ENCODE results near the gene CARD11.

Gene CARD11

DNA sequence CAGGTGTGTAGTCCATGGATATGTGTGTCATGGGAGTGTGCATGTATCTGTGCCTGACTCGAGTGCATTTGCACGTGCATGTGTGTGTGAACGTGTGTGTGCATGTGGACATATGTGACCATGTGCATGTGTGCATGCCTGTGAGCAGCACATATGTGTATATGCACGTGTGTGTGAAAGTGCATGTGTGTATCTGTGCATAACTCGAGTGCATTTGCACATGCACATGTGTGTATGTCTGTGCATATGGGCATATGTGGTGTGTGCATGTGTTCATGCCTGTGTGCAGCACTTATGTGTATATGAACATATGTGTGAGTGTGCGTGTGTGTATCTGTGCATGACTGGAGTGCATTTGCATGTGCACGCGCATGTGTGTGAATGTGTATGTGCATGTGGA, 164.3 kb downstream of the CARD11 start:
- TF ChIP-seq, protein P1, sequence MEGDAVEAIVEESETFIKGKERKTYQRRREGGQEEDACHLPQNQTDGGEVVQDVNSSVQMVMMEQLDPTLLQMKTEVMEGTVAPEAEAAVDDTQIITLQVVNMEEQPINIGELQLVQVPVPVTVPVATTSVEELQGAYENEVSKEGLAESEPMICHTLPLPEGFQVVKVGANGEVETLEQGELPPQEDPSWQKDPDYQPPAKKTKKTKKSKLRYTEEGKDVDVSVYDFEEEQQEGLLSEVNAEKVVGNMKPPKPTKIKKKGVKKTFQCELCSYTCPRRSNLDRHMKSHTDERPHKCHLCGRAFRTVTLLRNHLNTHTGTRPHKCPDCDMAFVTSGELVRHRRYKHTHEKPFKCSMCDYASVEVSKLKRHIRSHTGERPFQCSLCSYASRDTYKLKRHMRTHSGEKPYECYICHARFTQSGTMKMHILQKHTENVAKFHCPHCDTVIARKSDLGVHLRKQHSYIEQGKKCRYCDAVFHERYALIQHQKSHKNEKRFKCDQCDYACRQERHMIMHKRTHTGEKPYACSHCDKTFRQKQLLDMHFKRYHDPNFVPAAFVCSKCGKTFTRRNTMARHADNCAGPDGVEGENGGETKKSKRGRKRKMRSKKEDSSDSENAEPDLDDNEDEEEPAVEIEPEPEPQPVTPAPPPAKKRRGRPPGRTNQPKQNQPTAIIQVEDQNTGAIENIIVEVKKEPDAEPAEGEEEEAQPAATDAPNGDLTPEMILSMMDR (IDR thresholded peaks at IDR 0.05; ENCODE audit: low read depth, low read length): no peak
- Histone ChIP-seq H3K27ac (no peak overlapping the region), H3K27me3 (ENCODE audit: insufficient read depth, low read depth, severe bottlenecking) (no peaks in the 10 kb centered on the region), H3K4me3 (ENCODE audit: low read depth, low read length) (no peak overlapping the region), H3K36me3 (no peaks in the 10 kb centered on the region), H3K9me3 (ENCODE audit: severe bottlenecking) (no peaks in the 10 kb centered on the region)
- DNase-seq: no peak

DNA sequence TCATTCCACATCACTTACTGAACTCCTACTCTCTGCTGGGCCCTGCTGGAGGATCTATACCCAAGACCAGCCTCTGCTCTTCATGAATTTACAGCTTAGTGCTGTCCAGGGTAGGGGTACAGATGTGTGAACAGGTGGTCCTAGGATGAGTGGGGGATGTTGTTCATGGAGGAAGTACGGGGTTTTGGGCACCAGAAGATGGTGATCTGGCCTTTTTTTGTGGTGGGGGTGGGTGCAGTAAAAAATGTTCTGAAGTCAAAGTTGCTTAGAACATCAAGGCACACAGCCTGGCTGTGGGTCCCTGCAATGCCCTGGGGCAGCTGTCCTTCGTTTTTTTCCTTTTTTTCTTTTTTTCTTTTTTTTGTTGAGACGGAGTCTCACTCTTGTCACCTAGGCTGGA, 165.4 kb downstream of the CARD11 start:
- TF ChIP-seq, protein P1 (IDR thresholded peaks at IDR 0.05; ENCODE audit: low read depth, low read length): no peak
- no peaks in the 10 kb centered on the region for H3K9me3 ChIP-seq (ENCODE audit: severe bottlenecking)
- H3K27me3 ChIP-seq (ENCODE audit: insufficient read depth, low read depth, severe bottlenecking): no peaks in the 10 kb centered on the region
- H3K36me3 ChIP-seq: no peaks in the 10 kb centered on the region
- no peak overlapping the region for H3K4me3 ChIP-seq (ENCODE audit: low read depth, low read length)
- H3K27ac ChIP-seq: no peak overlapping the region
- no peak for DNase-seq

DNA sequence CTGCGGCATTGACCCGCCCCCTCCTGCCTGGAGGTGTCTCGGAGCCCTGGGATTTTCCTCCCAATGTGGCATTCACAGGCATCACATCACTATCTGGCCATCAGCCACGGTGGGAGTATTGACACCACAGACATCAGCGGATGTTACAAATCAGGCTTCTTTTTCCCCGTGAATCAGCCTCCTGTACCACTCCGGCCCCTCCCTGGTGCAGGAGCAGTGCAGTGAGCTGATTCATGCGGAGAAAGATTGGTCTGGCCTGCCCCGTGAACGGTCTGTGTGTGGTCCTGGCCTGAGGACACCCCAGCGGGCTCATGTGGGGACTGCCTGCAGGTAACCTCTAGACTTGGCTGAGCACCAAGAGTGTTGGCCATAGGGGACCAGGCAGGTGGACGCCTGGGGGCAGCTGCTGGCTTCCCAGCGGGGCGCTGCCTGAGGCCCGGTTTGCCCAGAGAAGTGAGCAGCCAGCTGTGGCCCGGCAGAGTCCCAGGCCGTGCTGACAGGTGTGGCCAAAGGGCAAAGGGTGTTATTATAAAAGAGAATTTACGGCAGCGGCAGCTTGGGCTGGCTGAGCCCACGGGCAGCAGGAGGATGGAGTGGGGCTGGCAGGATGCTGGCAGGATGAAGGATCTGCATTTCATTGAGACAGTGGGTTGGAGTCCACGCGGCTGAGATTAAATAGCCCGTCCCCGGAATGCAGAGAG, 167.5 kb downstream of the CARD11 start:
- H3K27ac ChIP-seq: no peak overlapping the region
- DNase-seq: no peak

DNA sequence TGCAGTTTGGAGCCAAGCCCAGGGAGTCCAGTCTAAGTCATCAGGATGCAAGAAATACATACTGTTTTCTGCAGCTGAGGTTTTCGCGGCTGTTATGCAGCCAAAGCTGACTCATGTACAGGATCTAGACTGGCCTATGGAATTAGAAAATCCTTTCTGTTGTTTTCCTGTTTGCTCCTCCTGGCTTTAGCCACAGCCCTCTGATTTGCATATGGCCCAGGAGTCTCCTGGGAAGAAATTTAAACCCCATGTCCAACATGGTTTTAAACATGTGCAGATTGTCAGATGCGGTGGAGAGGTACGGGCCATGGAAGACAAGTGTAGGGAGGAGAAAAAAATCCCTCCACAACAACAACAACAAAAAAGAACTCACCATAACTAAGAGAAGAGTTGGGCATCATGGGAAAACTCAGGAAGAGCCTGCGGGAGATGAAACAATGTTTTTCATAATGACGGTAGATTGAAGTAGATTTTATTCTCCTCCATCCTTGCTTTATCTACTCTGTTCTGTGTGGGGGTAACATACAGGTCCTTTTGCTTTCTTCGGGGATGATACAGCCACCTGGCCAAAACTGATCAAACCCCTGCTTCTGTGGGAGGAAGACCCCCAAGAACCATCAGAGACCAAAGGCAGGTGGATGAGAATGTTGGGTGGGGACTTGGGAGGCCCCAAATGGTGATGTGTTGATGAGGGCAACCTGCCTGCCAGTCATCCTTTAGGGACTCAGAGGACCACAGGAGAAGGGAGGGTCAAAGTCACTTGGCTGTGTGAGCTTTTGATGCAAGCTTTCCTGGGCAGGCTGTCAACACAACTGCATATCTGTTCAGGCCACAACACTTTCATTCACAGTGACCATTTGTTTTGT, 169.7 kb downstream of the CARD11 start:
- Histone ChIP-seq H3K27ac (no peak overlapping the region), H3K4me3 (ENCODE audit: low read depth, low read length) (no peak overlapping the region), H3K27me3 (ENCODE audit: insufficient read depth, low read depth, severe bottlenecking) (no peaks in the 10 kb centered on the region), H3K9me3 (ENCODE audit: severe bottlenecking) (no peaks in the 10 kb centered on the region), H3K36me3 (no peaks in the 10 kb centered on the region)
- TF ChIP-seq, protein P1 (IDR thresholded peaks at IDR 0.05; ENCODE audit: low read depth, low read length): no peak
- no peak for DNase-seq

More for the DNA sequence above, 167.5 kb downstream of the CARD11 start:
- H3K4me3 ChIP-seq (ENCODE audit: low read depth, low read length): no peak overlapping the region
- TF ChIP-seq, protein P1 (IDR thresholded peaks at IDR 0.05; ENCODE audit: low read depth, low read length): no peak
- no peaks in the 10 kb centered on the region for H3K9me3 ChIP-seq (ENCODE audit: severe bottlenecking)
- no peaks in the 10 kb centered on the region for H3K36me3 ChIP-seq
- H3K27me3 ChIP-seq (ENCODE audit: insufficient read depth, low read depth, severe bottlenecking): no peaks in the 10 kb centered on the region

DNA sequence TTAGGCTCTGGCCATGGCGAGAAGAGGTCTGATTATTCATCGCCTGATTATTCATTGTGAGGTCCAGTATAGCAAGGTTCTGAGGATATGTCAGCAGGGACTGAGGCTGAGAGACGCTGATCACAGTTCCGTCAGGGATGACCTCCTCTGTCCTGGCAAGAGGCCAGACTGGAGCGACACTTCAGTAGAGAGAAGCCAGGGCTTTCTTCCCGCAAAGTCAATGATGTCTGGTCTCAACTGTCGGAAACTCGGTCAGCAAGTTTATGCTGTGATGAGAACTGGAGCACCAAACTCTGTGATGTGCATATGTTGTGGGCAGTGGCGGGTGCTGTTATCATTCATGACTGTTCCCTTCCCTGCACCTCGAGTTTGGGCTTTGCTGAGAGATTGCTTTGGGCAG, 170.5 kb downstream of the CARD11 start:
- DNase-seq: no peak
- H3K36me3 ChIP-seq: no peaks in the 10 kb centered on the region
- H3K4me3 ChIP-seq (ENCODE audit: low read depth, low read length): no peak overlapping the region
- no peaks in the 10 kb centered on the region for H3K9me3 ChIP-seq (ENCODE audit: severe bottlenecking)
- H3K27ac ChIP-seq: no peak overlapping the region
- no peaks in the 10 kb centered on the region for H3K27me3 ChIP-seq (ENCODE audit: insufficient read depth, low read depth, severe bottlenecking)
- TF ChIP-seq, protein P1 (IDR thresholded peaks at IDR 0.05; ENCODE audit: low read depth, low read length): no peak

Measured in WERI-Rb-1 (cell line).